NT2/D1 (cell line): ENCODE results near the gene POLG.

Source experiments
- SUZ12 ChIP-seq: IDR thresholded peaks from 2 replicates; pipeline ENCODE4 v1.6.1; 2011; ENCODE audit not compliant: insufficient read length, insufficient read depth; ENCODE audit errors: extremely low read depth
- ZNF274 ChIP-seq: IDR thresholded peaks from 2 replicates; pipeline ENCODE4 v1.6.1; 2011; ENCODE audit warnings: mild to moderate bottlenecking, low read depth, low read length

GRCh38 chr15:89315375-89315929, 19.2 kb downstream of the POLG start:
- TF ChIP-seq ZNF274 (no peak), SUZ12 (no peak)
